ENCODE results near the gene EVL.
"Not testable (repeated sequence)": the region's sequence is repeated elsewhere in the genome, so short reads cannot be mapped to it uniquely, and the experiment has no call there.

- TF ChIP-seq SP1 (IDR thresholded peaks at IDR 0.05); BHLHE40 (IDR thresholded peaks at IDR 0.05; ENCODE audit: borderline replicate concordance); SUZ12 (IDR thresholded peaks at IDR 0.05); NFRKB (IDR thresholded peaks at IDR 0.05); CTBP1 (IDR thresholded peaks at IDR 0.05; ENCODE audit: borderline replicate concordance); FOXK2 (IDR thresholded peaks at IDR 0.05); TARDBP (IDR thresholded peaks at IDR 0.05); FOXM1 (IDR thresholded peaks at IDR 0.05; ENCODE audit: borderline replicate concordance): not testable (repeated sequence)
Measured at GRCh38 chr14:100181876-100182551, 116.8 kb downstream of the EVL start.
